SJSA1 (cell line): ENCODE data around the gene THAP8. TPM values are rescaled to one million over a fixed set of nuclear protein-coding genes. Genes with fewer than 3 reads are reported as not detected.

Source experiments
- DNase-seq, 2 experiments: peaks; one replicate each; pipeline ENCODE4 v3.0.0-alpha.2; 2015 to 2020; ENCODE audit warnings: low spot score in 2 of 2, low read depth in 1 of 2
- H3K27ac ChIP-seq: fragments of 250-450 bp; sonication (Bioruptor Pico); 2 replicates; pipeline ENCODE4 v1.5.1; 2020; ENCODE audit warnings: mild to moderate bottlenecking, moderate library complexity
- H3K27me3 ChIP-seq: fragments of 250-450 bp; sonication (Bioruptor Pico); replicated peaks from 2 replicates; pipeline ENCODE4 v1.5.1; 2020; ENCODE audit warnings: mild to moderate bottlenecking, moderate library complexity
- H3K36me3 ChIP-seq: fragments of 250-450 bp; sonication (Bioruptor Pico); 2 replicates; pipeline ENCODE4 v1.5.1; 2020; ENCODE audit warnings: mild to moderate bottlenecking
- H3K4me1 ChIP-seq: fragments of 250-450 bp; sonication (Bioruptor Pico); replicated peaks from 2 replicates; pipeline ENCODE4 v1.6.1; 2021; ENCODE audit warnings: mild to moderate bottlenecking
- H3K4me3 ChIP-seq: fragments of 250-450 bp; sonication (Bioruptor Pico); 2 replicates; pipeline ENCODE4 v1.5.1; 2020; ENCODE audit warnings: mild to moderate bottlenecking
- H3K9me3 ChIP-seq: fragments of 250-450 bp; sonication (Bioruptor Pico); replicated peaks from 2 replicates; pipeline ENCODE4 v1.5.1; 2020; ENCODE audit warnings: mild to moderate bottlenecking
- total RNA-seq: library from RNA; depleted of rRNA; stranded (reverse); fragments of >200 nt; shearing (Covaris generic); gene quantifications from 2 replicates; pipeline ENCODE4 v1.2.3, GENCODE V29; 2014; rRNA removed

Gene THAP8, protein sequence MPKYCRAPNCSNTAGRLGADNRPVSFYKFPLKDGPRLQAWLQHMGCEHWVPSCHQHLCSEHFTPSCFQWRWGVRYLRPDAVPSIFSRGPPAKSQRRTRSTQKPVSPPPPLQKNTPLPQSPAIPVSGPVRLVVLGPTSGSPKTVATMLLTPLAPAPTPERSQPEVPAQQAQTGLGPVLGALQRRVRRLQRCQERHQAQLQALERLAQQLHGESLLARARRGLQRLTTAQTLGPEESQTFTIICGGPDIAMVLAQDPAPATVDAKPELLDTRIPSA
- total RNA-seq = 1.1 and 4.2 TPM in 2 replicates

DNA sequence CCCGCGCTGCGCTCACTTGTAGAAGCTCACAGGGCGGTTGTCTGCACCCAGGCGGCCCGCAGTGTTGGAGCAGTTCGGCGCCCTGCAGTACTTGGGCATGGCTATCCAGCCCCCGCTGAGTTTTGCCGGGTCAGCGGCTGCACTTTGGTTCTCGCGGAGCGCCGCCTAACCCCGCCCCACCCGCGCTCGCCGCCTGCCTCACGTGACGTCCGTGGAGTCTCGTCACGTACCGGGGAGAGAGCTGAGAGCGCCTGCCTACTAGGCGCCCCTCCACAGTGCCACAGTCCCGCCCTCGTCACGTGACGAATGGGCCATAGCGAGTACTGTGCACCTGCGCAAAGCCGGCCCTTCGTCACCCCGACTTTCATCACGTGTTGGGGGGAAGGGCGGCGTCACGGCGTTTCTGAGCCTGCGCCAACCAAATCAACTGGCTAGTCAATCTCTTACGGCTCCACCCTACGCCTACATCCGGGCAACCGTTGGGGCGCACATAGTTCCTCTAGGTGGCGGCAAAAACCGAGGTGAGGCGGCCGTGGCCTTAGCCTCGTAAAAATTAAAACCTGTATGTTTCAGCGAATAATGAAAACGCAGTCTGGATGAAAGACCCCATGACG is at the start of gene THAP8:
Gene THAP8 (minus strand): TSS at position 167 of the 614 bp plus-strand sequence. CDS start 68 bp downstream, at position 99.
- H3K27ac ChIP-seq = peak within 1 kb of the TSS; percentile 91
- H3K27me3 ChIP-seq = no peaks in the 10 kb centered on the region
- peak within 1 kb of the TSS; percentile 68 for H3K4me3 ChIP-seq

DNA sequence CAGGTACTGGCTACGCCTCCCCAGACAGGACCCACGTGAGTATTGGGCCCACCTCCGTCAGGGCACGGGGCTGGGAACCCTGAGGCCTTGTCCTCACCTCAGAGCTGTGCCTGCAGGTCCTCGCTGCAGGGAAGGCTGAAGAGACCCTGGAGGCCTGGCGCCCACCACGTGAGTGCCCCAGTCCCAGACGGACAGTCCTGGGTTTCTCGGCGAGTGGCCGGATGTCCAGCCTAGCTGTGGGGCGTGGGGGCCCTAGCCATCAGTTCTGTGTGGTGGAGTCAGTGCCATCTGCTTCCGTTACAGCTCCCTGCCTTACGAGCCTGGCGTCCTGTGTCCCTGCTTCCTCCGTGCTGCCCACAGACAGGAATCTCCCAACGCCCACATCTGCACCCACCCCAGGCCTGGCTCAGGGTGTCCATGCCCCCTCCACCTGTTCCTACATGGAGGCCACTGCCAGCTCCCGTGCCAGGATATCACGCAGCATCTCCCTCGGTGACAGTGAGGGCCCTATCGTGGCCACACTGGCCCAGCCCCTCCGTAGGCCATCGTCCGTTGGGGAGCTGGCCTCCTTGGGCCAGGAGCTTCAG is 49.0 kb upstream of the THAP8 start:
- Histone ChIP-seq H3K27me3 (no peaks in the 10 kb centered on the region), H3K4me1 (no peaks in the 10 kb centered on the region), H3K4me3 (no peak overlapping the region), H3K36me3 (peaks cover 87% of the 10 kb centered on the region), H3K9me3 (no peaks in the 10 kb centered on the region), H3K27ac (no peak overlapping the region)
- no peak for DNase-seq

More for the DNA sequence above, at the start of gene THAP8:
- H3K4me1 ChIP-seq = peaks cover 9% of the 10 kb centered on the region
- H3K36me3 ChIP-seq = peaks cover 30% of the 10 kb centered on the region
- DNase-seq = peak; percentile 98 to 99
- H3K9me3 ChIP-seq = no peaks in the 10 kb centered on the region

DNA sequence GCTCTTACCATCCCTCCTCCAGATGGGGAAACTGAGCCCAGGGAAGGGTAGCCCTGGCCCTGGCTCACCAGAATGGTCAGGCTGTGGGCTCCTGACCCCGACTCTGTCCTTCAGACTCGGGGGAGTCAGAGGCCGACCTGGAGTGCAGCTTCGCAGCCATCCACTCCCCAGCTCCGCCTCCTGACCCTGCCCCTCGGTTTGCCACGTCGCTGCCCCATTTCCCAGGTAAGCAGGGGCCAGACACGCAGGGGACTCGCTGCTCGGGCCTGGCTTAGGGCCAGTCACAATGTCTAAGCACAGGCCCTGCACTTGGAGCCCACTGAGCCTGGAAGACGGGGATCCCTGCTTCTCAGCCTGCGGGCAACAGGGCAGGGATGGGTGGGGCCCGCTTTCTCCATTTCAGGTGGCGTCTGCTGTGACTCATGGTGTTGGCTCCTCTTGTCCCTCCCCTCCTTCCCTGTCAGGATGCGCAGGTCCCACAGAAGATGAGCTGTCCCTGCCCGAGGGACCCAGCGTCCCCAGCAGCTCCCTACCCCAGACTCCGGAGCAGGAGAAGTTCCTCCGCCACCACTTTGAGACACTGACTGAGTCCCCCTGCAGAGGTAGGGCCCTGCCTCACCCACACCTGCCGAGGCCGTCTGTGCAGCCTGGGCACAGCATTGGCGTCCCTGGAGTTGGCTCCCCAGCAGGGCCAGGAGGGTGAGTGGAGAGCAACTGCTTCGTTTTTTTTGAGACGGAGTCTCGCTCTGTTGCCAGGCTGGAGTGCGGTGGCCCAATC is 47.7 kb upstream of the THAP8 start:
- Histone ChIP-seq H3K4me1 (no peaks in the 10 kb centered on the region), H3K36me3 (peaks cover 94% of the 10 kb centered on the region), H3K4me3 (no peak overlapping the region), H3K27me3 (no peaks in the 10 kb centered on the region), H3K9me3 (no peaks in the 10 kb centered on the region), H3K27ac (no peak overlapping the region)
- no peak for DNase-seq

- H3K36me3 ChIP-seq = peaks cover 91% of the 10 kb centered on the region
- H3K27ac ChIP-seq = no peak overlapping the region
- no peaks in the 10 kb centered on the region for H3K4me1 ChIP-seq
- no peak overlapping the region for H3K4me3 ChIP-seq
- no peaks in the 10 kb centered on the region for H3K27me3 ChIP-seq
- H3K9me3 ChIP-seq = no peaks in the 10 kb centered on the region
- DNase-seq = no peak
Observed at GRCh38 chr19:36100476-36100875, 46.4 kb upstream of the THAP8 start.

DNA sequence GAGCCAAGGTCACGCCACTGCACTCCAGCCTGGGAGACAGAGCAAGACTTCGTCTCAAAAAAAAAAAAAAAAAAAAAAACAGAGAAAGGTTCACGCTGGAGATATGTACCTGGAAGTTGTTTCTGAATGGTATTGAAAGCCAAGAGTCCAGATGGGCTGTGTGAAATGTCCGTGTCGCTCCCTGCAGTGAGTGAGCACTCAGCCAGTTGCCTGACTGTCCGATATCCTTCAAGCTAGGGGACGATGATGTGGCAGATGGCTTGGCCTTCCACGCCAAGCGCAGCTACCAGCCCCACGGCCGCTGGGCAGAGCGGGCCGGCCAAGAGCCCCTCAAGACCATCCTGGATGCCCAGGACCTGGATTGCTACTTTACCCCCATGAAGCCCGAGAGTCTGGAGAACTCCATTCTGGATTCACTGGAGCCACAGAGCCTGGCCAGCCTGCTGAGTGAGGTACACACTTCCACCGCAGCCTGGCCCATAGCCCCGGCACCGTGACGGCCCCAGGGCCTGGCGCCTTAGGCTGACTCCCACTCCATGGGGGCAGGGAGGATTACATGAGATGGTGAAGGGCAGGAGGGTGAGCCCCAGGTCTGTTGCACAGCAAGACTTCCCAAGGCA is 45.2 kb upstream of the THAP8 start:
- Histone ChIP-seq H3K9me3 (no peaks in the 10 kb centered on the region), H3K27ac (no peak overlapping the region), H3K36me3 (peaks cover 88% of the 10 kb centered on the region), H3K27me3 (no peaks in the 10 kb centered on the region), H3K4me3 (no peak overlapping the region), H3K4me1 (no peaks in the 10 kb centered on the region)
- DNase-seq = no peak

GRCh38 chr19:36097036-36097435 is 43.0 kb upstream of the THAP8 start:
- Histone ChIP-seq H3K36me3 (peaks cover 86% of the 10 kb centered on the region), H3K27ac (no peak overlapping the region), H3K4me3 (no peak overlapping the region), H3K27me3 (no peaks in the 10 kb centered on the region), H3K4me1 (no peaks in the 10 kb centered on the region), H3K9me3 (no peaks in the 10 kb centered on the region)
- DNase-seq = no peak

DNA sequence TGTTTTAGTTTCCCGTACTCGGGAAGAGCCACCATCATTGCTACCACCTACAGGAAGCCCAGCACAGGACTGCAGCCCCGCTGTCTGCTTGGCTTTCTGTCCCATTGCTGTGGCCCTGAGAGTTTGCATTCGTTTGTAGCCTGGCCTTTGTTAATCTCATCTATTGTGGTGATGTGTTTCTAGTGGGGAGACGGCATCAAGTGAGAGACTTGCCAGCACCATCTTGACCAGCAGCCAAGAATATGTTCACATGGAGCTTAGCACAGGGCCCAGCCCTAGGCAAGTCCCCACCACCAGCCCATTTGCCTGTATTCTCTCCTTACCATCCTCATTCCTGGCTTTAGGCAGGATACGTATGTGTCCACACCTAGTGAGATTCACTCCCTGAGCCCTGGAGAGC is 39.6 kb upstream of the THAP8 start:
- DNase-seq = no peak
- Histone ChIP-seq H3K4me3 (no peak overlapping the region), H3K36me3 (peaks cover 82% of the 10 kb centered on the region), H3K27me3 (no peaks in the 10 kb centered on the region), H3K4me1 (no peaks in the 10 kb centered on the region), H3K9me3 (no peaks in the 10 kb centered on the region), H3K27ac (no peak overlapping the region)

DNA sequence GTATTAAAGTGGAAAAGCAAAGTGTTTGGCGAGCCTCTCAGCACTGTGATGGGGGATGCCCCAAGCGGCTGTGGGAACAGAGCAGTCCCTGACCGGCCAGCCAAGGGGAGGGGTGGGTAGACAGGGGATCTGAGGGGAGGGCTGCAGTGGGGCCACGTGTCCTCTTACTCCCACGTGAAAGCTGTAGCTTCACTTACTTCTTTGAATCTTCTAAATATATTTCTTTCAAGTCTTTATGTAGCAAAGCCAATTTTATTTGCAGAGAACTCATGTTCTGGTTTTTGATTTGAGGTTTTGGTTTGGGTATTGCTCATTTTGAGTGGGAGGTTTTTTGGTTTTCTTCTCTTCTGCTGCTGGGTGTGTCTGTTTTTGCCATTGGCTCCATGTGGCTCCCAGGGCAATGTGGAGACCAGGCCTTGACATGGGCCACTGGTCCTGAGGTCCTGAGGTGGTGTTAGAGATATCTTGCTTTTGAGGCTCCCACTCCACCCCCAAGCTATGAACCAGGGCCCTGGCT is 39.1 kb upstream of the THAP8 start:
- no peak for DNase-seq
- Histone ChIP-seq H3K27ac (no peak overlapping the region), H3K4me1 (no peaks in the 10 kb centered on the region), H3K36me3 (peaks cover 82% of the 10 kb centered on the region), H3K9me3 (no peaks in the 10 kb centered on the region), H3K27me3 (no peaks in the 10 kb centered on the region), H3K4me3 (no peak overlapping the region)

DNA sequence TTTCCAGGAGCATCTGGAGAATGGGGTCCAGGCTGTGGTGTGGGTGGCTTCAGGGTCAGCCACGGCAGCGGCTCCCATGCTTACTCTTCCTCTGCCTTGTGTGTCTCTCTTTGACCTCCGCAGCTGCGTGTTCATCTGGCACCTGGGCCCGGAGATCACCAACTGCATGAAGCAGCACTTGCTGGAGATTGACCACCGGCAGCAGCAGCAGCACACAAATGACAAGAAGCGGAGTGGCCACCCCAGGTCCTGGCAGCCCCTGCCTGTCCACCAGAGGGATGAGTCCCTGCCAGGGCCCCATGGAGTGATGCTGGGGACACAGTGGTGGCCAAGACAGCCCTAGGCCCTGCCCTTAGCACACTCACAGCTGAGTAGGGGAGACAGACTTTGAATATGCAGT is 38.5 kb upstream of the THAP8 start:
- Histone ChIP-seq H3K9me3 (no peaks in the 10 kb centered on the region), H3K27me3 (no peaks in the 10 kb centered on the region), H3K4me3 (no peak overlapping the region), H3K27ac (no peak overlapping the region), H3K4me1 (no peaks in the 10 kb centered on the region), H3K36me3 (peaks cover 85% of the 10 kb centered on the region)
- DNase-seq = no peak

- Histone ChIP-seq H3K4me1 (no peaks in the 10 kb centered on the region), H3K27me3 (no peaks in the 10 kb centered on the region), H3K36me3 (peaks cover 85% of the 10 kb centered on the region), H3K27ac (no peak overlapping the region), H3K4me3 (no peak overlapping the region), H3K9me3 (no peaks in the 10 kb centered on the region)
- no peak for DNase-seq
Observed at GRCh38 chr19:36090910-36091695, 37.0 kb upstream of the THAP8 start.

- H3K27ac ChIP-seq = no peak overlapping the region
- H3K9me3 ChIP-seq = no peaks in the 10 kb centered on the region
- H3K4me1 ChIP-seq = no peaks in the 10 kb centered on the region
- H3K36me3 ChIP-seq = peaks cover 83% of the 10 kb centered on the region
- H3K27me3 ChIP-seq = no peaks in the 10 kb centered on the region
- DNase-seq = no peak
- no peak overlapping the region for H3K4me3 ChIP-seq
Observed at GRCh38 chr19:36089847-36090246, 35.8 kb upstream of the THAP8 start.

GRCh38 chr19:36086326-36086725 is 32.2 kb upstream of the THAP8 start:
- Histone ChIP-seq H3K4me1 (no peaks in the 10 kb centered on the region), H3K9me3 (no peaks in the 10 kb centered on the region), H3K4me3 (no peak overlapping the region), H3K27me3 (no peaks in the 10 kb centered on the region), H3K27ac (no peak overlapping the region), H3K36me3 (peaks cover 92% of the 10 kb centered on the region)
- no peak for DNase-seq
